Right atrium auricular region (tissue), 2 donors: ENCODE results near the gene LYL1. TPM values are rescaled to one million over a fixed set of nuclear protein-coding genes. Genes with fewer than 3 reads are reported as not detected.

Experiments
- DNase-seq: peaks from one replicate; pipeline ENCODE4 v3.0.0-alpha.2; 2019; ENCODE audit warnings: low spot score
- H3K27ac ChIP-seq, 2 donors: fragments of 200-600 bp; sonication (generic); 1 replicate in 1 of 2; 2 replicates in 1 of 2; pipeline ENCODE4 v1.5.1; 2016 to 2019
- H3K27me3 ChIP-seq, 2 donors: fragments of 200-600 bp; sonication (generic); one replicate each; pipeline versions ENCODE4 v1.5.1 to v1.6.0; 2017 to 2019
- H3K36me3 ChIP-seq: fragments of 200-600 bp; sonication (generic); one replicate; pipeline ENCODE4 v1.5.1; 2016
- H3K4me1 ChIP-seq, 2 donors: fragments of 200-600 bp; sonication (generic); one replicate each; pipeline versions ENCODE4 v1.5.1 to v1.6.0; 2017 to 2019
- H3K4me3 ChIP-seq, 2 donors: fragments of 200-600 bp; sonication (generic); 1 replicate in 1 of 2; 2 replicates in 1 of 2; pipeline ENCODE4 v1.5.1; 2017 to 2019; ENCODE audit warnings: mild to moderate bottlenecking in 1 of 2, moderate library complexity in 1 of 2
- H3K9me3 ChIP-seq, 2 donors: fragments of 200-600 bp; sonication (generic); one replicate each; pipeline ENCODE4 v1.5.1; 2019
- CTCF ChIP-seq, 2 donors: fragments of 200-600 bp; sonication (generic); IDR thresholded peaks; one replicate each; pipeline ENCODE4 v1.5.1; 2019; ENCODE audit warnings: antibody characterized with exemption in 2 of 2
- total RNA-seq, 2 donors: library from RNA; depleted of rRNA; stranded (reverse); fragments of >200 nt; gene quantifications; one replicate each; pipeline ENCODE4 v1.1.0, GENCODE V29; 2016

Gene LYL1
- total RNA-seq, result 10 to 100 TPM; 10.2 to 15.3 TPM

GRCh38 chr19:13102666-13103580, at the start of gene LYL1:
Gene LYL1 (minus strand): TSS chr19:13102858. CDS start chr19:13101171, 1,687 bp downstream.
- Histone ChIP-seq H3K27ac (peak within 1 kb of the TSS; percentile 84 to 88), H3K27me3 (no peaks in the 10 kb centered on the region), H3K9me3 (no peaks in the 10 kb centered on the region), H3K4me1 (peaks cover 0 to 68% of the 10 kb centered on the region in 2 donors), H3K36me3 (no peaks in the 10 kb centered on the region), H3K4me3 (peak within 1 kb of the TSS; percentile 37 to 48)
- DNase-seq, result peak; percentile 87
- no peak for TF ChIP-seq CTCF (IDR thresholded peaks at IDR 0.05)

GRCh38 chr19:13151605-13152355, 49.1 kb upstream of the LYL1 start:
- H3K27ac ChIP-seq, result peak overlapping the region; percentile 99
- peak in 1 of 2 donors; percentile 10 for TF ChIP-seq CTCF (IDR thresholded peaks at IDR 0.05)
- no peaks in the 10 kb centered on the region for H3K27me3 ChIP-seq
- peak; percentile 99 for DNase-seq
- peak overlapping the region; percentile 95 for H3K4me3 ChIP-seq
- no peaks in the 10 kb centered on the region for H3K9me3 ChIP-seq
- H3K4me1 ChIP-seq, result peaks cover 0 to 49% of the 10 kb centered on the region in 2 donors
- no peaks in the 10 kb centered on the region for H3K36me3 ChIP-seq

- TF ChIP-seq CTCF (IDR thresholded peaks at IDR 0.05), result no peak
- Histone ChIP-seq H3K27me3 (no peaks in the 10 kb centered on the region), H3K4me1 (peaks cover 0 to 48% of the 10 kb centered on the region in 2 donors), H3K4me3 (peak overlapping the region; percentile 95), H3K9me3 (no peaks in the 10 kb centered on the region), H3K36me3 (no peaks in the 10 kb centered on the region), H3K27ac (peak overlapping the region; percentile 99)
- no peak for DNase-seq
Measured at GRCh38 chr19:13150931-13151604, 48.4 kb upstream of the LYL1 start.

- no peaks in the 10 kb centered on the region for H3K9me3 ChIP-seq
- peak; percentile 97 for DNase-seq
- no peaks in the 10 kb centered on the region for H3K27me3 ChIP-seq
- H3K27ac ChIP-seq, result peak within 1 kb of the TSS; percentile 99
- H3K4me1 ChIP-seq, result peaks cover 0 to 40% of the 10 kb centered on the region in 2 donors
- H3K4me3 ChIP-seq, result peak within 1 kb of the TSS; percentile 95
- H3K36me3 ChIP-seq, result no peaks in the 10 kb centered on the region
- TF ChIP-seq CTCF (IDR thresholded peaks at IDR 0.05), result peak; percentile 40 to 75
Measured at GRCh38 chr19:13150187-13150930, 47.7 kb upstream of the LYL1 start, which contains the start of the genes IER2 and STX10. Gene IER2 (plus strand): TSS chr19:13150411. CDS start chr19:13153187, 2,776 bp downstream. Gene STX10 (minus strand): TSS chr19:13150375. CDS start chr19:13150173, 202 bp downstream.
